ENCODE measurements around the gene C19orf67. TPM values are rescaled to one million over a fixed set of nuclear protein-coding genes. Genes with fewer than 3 reads are reported as not detected.
A peak's percentile ranks its signal among the peaks of the same experiment; 100 is the strongest.

C19orf67 gene
- total RNA-seq, 1 experiment from 2014 or later: not detected

- peak overlapping the region; percentile 68; the same call in 1 of the 2 replicates for H3K27ac ChIP-seq (ENCODE audit: low read depth, low read length)
- DNase-seq (ENCODE audit: low read depth, low spot score): no peak
- POLR2A ChIA-PET: no interaction called here
Observed at GRCh38 chr19:14112051-14112808, 26.6 kb upstream of the C19orf67 start.

More at GRCh38 chr19:14112051-14112808, 26.6 kb upstream of the C19orf67 start:
- intact Hi-C loops (cut with micrococcal nuclease): loop anchor here (5.0 kb wide), 1 partner anchor 40 kb away; the partner anchor contains the start of gene MISP3
- H3K9me2 ChIP-seq (ENCODE audit: insufficient read depth): no peaks in the 10 kb centered on the region
- no peaks in the 10 kb centered on the region for H4K20me1 ChIP-seq (ENCODE audit: insufficient read depth)
- no peaks in the 10 kb centered on the region; a peak in 1 of 4 replicates for H3K36me3 ChIP-seq (ENCODE audit: control insufficient read depth in 1 of 2, insufficient read depth in 2 of 2, low read length in 2 of 2)
- no peaks in the 10 kb centered on the region for H3K9me3 ChIP-seq (ENCODE audit: control insufficient read depth in 1 of 2, insufficient read depth in 1 of 2, low read depth in 1 of 2, low read length in 2 of 2)
- no peak for ATAC-seq
- no peak overlapping the region for H3K9ac ChIP-seq (ENCODE audit: low read length)
- ChIA-PET RAD21 (ENCODE audit: low non-redundant PET in 1 of 2, low total read pairs in 2 of 2, uncharacterized antibody in 2 of 2, unreplicated experiment in 2 of 2) (no interaction called here), CTCF (no interaction called here)
- no peaks in the 10 kb centered on the region for H3K27me3 ChIP-seq (ENCODE audit: insufficient read depth, low read length)
- H3K4me3 ChIP-seq (replicated peaks in 1 of 2; ENCODE audit: low read depth in 1 of 2, low read length in 2 of 2): peak overlapping the region in 1 of 2 experiments; percentile 88; a peak in 1 of 4 replicates
- H3K4me1 ChIP-seq (ENCODE audit: control insufficient read depth in 1 of 2, insufficient read depth in 2 of 2, low read length in 2 of 2): peaks cover 24 to 38% of the 10 kb centered on the region in 2 experiments
- no peak overlapping the region for H2AFZ ChIP-seq (ENCODE audit: low read depth, low read length, poor library complexity, severe bottlenecking)
- peaks cover 27% of the 10 kb centered on the region for H3K79me2 ChIP-seq (ENCODE audit: insufficient read depth, low read length)
- TF ChIP-seq ZBTB33 (IDR thresholded peaks at IDR 0.05; ENCODE audit: extremely low read depth, insufficient replicate concordance, low read length): no peak
- no peak for TF ChIP-seq REST (IDR thresholded peaks at IDR 0.05; ENCODE audit: low read depth)
- TF ChIP-seq EGR1 (IDR thresholded peaks at IDR 0.05; ENCODE audit: low read depth): no peak
- TF ChIP-seq SIN3A (IDR thresholded peaks at IDR 0.05; ENCODE audit: low read depth): no peak
- TF ChIP-seq TCF7L2 (IDR thresholded peaks at IDR 0.05; ENCODE audit: borderline replicate concordance, extremely low read depth, insufficient read depth, insufficient read length): no peak
- no peak for TF ChIP-seq SRF (IDR thresholded peaks at IDR 0.05; ENCODE audit: low read depth)
- TF ChIP-seq POLR2A (IDR thresholded peaks at IDR 0.05; ENCODE audit: borderline replicate concordance, extremely low read depth, insufficient read depth, insufficient read length): no peak
- TF ChIP-seq ZNF274 (IDR thresholded peaks at IDR 0.05; ENCODE audit: low read depth, low read length): no peak
- TF ChIP-seq ELF1 (IDR thresholded peaks at IDR 0.05; ENCODE audit: borderline replicate concordance, low read depth): no peak
- TF ChIP-seq JUND (IDR thresholded peaks at IDR 0.05): no peak
- no peak for TF ChIP-seq FOSL1 (IDR thresholded peaks at IDR 0.05; ENCODE audit: low read depth)
- TF ChIP-seq ATF3 (IDR thresholded peaks at IDR 0.05): no peak
- TF ChIP-seq EZH2 (IDR thresholded peaks at IDR 0.05): no peak
- no peak for TF ChIP-seq POLR2AphosphoS5 (IDR thresholded peaks at IDR 0.05; ENCODE audit: low read depth, low read length)
- TF ChIP-seq SP1 (IDR thresholded peaks at IDR 0.05; ENCODE audit: low read depth): no peak
- TF ChIP-seq CTCF (IDR thresholded peaks at IDR 0.05 in 2 of 3, conservative IDR thresholded peaks at IDR 0.05 in 1 of 3; ENCODE audit: borderline replicate concordance in 1 of 3, insufficient read depth in 1 of 3, low read depth in 2 of 3, low read length in 2 of 3): no peak
- H3K4me2 ChIP-seq (ENCODE audit: low read length): peak overlapping the region; percentile 89
- no TSS peak for BruUV-seq (replicated peaks)
